NCI-H146 treated with DMSO at 0.1 percent for 48 hours (cell line): ENCODE measurements around the gene TICAM2.
"Not testable (repeated sequence)": the region's sequence is repeated elsewhere in the genome, so short reads cannot be mapped to it uniquely, and the experiment has no call there.

Experiments used
- DNase-seq: peaks from one replicate; lab custom pipeline; 2025; ENCODE audit not compliant: unreplicated experiment; lab: John Stamatoyannopoulos, UW

TICAM2 gene

GRCh38 chr5:115601701-115602590, at the start of gene TICAM2:
TICAM2 (minus strand) TSS chr5:115602479; CDS start chr5:115581256, 21,223 bp downstream.
- DNase-seq: no peak

GRCh38 chr5:115649541-115649940, 47.3 kb upstream of the TICAM2 start:
- no peak for DNase-seq

- no peak for DNase-seq
Observed at GRCh38 chr5:115648056-115648455, 45.8 kb upstream of the TICAM2 start.

GRCh38 chr5:115645386-115645785, 43.1 kb upstream of the TICAM2 start:
- not testable (repeated sequence) for DNase-seq

GRCh38 chr5:115644046-115644445, 41.8 kb upstream of the TICAM2 start:
- no peak for DNase-seq

- DNase-seq: no peak
Observed at GRCh38 chr5:115641948-115642347, 39.7 kb upstream of the TICAM2 start.

GRCh38 chr5:115640274-115640673, 38.0 kb upstream of the TICAM2 start:
- no peak for DNase-seq

GRCh38 chr5:115639377-115639776, 37.1 kb upstream of the TICAM2 start:
- no peak for DNase-seq

- DNase-seq: no peak
Observed at GRCh38 chr5:115637507-115637906, 35.2 kb upstream of the TICAM2 start.

GRCh38 chr5:115636008-115636407, 33.7 kb upstream of the TICAM2 start:
- no peak for DNase-seq

GRCh38 chr5:115634343-115635132, 32.3 kb upstream of the TICAM2 start:
- DNase-seq: peak; percentile 87

GRCh38 chr5:115629903-115630302, 27.6 kb upstream of the TICAM2 start:
- DNase-seq: no peak

GRCh38 chr5:115627295-115627865, 25.1 kb upstream of the TICAM2 start:
- no peak for DNase-seq

- DNase-seq: no peak
Observed at GRCh38 chr5:115626445-115626823, 24.2 kb upstream of the TICAM2 start.

- peak; percentile 96 for DNase-seq
Observed at GRCh38 chr5:115625579-115626444, 23.5 kb upstream of the TICAM2 start, which contains the start of gene TMED7. TMED7 (minus strand) TSS chr5:115626036; CDS start chr5:115625792, 244 bp downstream.

GRCh38 chr5:115624994-115625393, 22.7 kb upstream of the TICAM2 start:
- DNase-seq: peak; percentile 56

GRCh38 chr5:115623658-115624057, 21.4 kb upstream of the TICAM2 start:
- no peak for DNase-seq

- no peak for DNase-seq
Observed at GRCh38 chr5:115621365-115621900, 19.2 kb upstream of the TICAM2 start.

- DNase-seq: no peak
Observed at GRCh38 chr5:115616892-115617291, 14.6 kb upstream of the TICAM2 start.

GRCh38 chr5:115616472-115616871, 14.2 kb upstream of the TICAM2 start:
- no peak for DNase-seq
